ENCODE measurements around the gene PHACTR3. TPM values are rescaled to one million over a fixed set of nuclear protein-coding genes. Genes with fewer than 3 reads are reported as not detected.

PHACTR3 gene
- total and polyA plus RNA-seq, 4 donors: 0.14 to 0.42 (median 0.17) TPM

- TF ChIP-seq, protein P1, sequence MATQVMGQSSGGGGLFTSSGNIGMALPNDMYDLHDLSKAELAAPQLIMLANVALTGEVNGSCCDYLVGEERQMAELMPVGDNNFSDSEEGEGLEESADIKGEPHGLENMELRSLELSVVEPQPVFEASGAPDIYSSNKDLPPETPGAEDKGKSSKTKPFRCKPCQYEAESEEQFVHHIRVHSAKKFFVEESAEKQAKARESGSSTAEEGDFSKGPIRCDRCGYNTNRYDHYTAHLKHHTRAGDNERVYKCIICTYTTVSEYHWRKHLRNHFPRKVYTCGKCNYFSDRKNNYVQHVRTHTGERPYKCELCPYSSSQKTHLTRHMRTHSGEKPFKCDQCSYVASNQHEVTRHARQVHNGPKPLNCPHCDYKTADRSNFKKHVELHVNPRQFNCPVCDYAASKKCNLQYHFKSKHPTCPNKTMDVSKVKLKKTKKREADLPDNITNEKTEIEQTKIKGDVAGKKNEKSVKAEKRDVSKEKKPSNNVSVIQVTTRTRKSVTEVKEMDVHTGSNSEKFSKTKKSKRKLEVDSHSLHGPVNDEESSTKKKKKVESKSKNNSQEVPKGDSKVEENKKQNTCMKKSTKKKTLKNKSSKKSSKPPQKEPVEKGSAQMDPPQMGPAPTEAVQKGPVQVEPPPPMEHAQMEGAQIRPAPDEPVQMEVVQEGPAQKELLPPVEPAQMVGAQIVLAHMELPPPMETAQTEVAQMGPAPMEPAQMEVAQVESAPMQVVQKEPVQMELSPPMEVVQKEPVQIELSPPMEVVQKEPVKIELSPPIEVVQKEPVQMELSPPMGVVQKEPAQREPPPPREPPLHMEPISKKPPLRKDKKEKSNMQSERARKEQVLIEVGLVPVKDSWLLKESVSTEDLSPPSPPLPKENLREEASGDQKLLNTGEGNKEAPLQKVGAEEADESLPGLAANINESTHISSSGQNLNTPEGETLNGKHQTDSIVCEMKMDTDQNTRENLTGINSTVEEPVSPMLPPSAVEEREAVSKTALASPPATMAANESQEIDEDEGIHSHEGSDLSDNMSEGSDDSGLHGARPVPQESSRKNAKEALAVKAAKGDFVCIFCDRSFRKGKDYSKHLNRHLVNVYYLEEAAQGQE (IDR thresholded peaks at IDR 0.05): no peak
Observed at GRCh38 chr20:59871096-59871495, 266.8 kb downstream of the PHACTR3 start (continued).

- DNase-seq (ENCODE audit: low spot score): no peak
- Histone ChIP-seq H3K9ac (ENCODE audit: low read depth in 1 of 2, low read length in 2 of 2) (no peak overlapping the region), H3K27me3 (ENCODE audit: control insufficient read depth in 4 of 4, insufficient read depth in 4 of 4, low read length in 3 of 4) (peaks cover 0 to 3% (median 1%) of the 10 kb centered on the region in 4 donors), H3K36me3 (ENCODE audit: control insufficient read depth in 4 of 4, insufficient read depth in 3 of 4, low read depth in 1 of 4, low read length in 3 of 4) (no peaks in the 10 kb centered on the region), H3K4me3 (ENCODE audit: low read depth in 1 of 3, low read length in 3 of 3) (no peak overlapping the region), H3K4me1 (ENCODE audit: control insufficient read depth in 4 of 4, insufficient read depth in 4 of 4, low read length in 3 of 4) (no peaks in the 10 kb centered on the region), H3K27ac (ENCODE audit: low read depth in 1 of 2, low read length in 2 of 2) (no peak overlapping the region), H3K9me3 (ENCODE audit: control insufficient read depth in 4 of 4, low read length in 3 of 4) (no peaks in the 10 kb centered on the region)
- 65% methylated on average over 1 of the region's 1 CpG for WGBS
- TF ChIP-seq ZBTB33 (IDR thresholded peaks at IDR 0.05): no peak
- no peak for TF ChIP-seq HNF4G (IDR thresholded peaks at IDR 0.05)
- no peak for TF ChIP-seq HNF4A (conservative IDR thresholded peaks at IDR 0.05)
- TF ChIP-seq JUND (IDR thresholded peaks at IDR 0.05): no peak
- TF ChIP-seq FOXA2 (IDR thresholded peaks at IDR 0.05): no peak
- no peak for TF ChIP-seq TAF1 (conservative IDR thresholded peaks at IDR 0.05)
- no peak for TF ChIP-seq NR2F2 (IDR thresholded peaks at IDR 0.05)
- no peak for TF ChIP-seq RAD21 (IDR thresholded peaks at IDR 0.05)
- TF ChIP-seq, protein P2, sequence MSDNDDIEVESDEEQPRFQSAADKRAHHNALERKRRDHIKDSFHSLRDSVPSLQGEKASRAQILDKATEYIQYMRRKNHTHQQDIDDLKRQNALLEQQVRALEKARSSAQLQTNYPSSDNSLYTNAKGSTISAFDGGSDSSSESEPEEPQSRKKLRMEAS (IDR thresholded peaks at IDR 0.05): no peak
- TF ChIP-seq, protein P1 (IDR thresholded peaks at IDR 0.05): no peak
- no peak for TF ChIP-seq ATF3 (IDR thresholded peaks at IDR 0.05)
- no peak for TF ChIP-seq FOXA1 (IDR thresholded peaks at IDR 0.05)
- TF ChIP-seq SP1 (IDR thresholded peaks at IDR 0.05): no peak
- no peak for TF ChIP-seq YY1 (IDR thresholded peaks at IDR 0.05)
- TF ChIP-seq GABPA (IDR thresholded peaks at IDR 0.05 in 1 of 2, conservative IDR thresholded peaks at IDR 0.05 in 1 of 2): no peak
- no peak for TF ChIP-seq EGR1 (IDR thresholded peaks at IDR 0.05; ENCODE audit: low read depth in 2 of 2)
- TF ChIP-seq CTCF (IDR thresholded peaks at IDR 0.05; ENCODE audit: low read depth, low read length, missing input control): no peak
- TF ChIP-seq RXRA (IDR thresholded peaks at IDR 0.05): no peak
Observed at GRCh38 chr20:59873409-59873808, 269.1 kb downstream of the PHACTR3 start.

Data from liver (tissue), 9 donors.